T-cell (primary cell): ENCODE measurements around the gene C14orf39. TPM values are rescaled to one million over a fixed set of nuclear protein-coding genes. Genes with fewer than 3 reads are reported as not detected.
"Not testable (repeated sequence)": the region's sequence is repeated elsewhere in the genome, so short reads cannot be mapped to it uniquely, and the experiment has no call there.

Source experiments
- ATAC-seq, 4 experiments: fragments of 200-7000 bp in 3 of 4; fragments of 150-1000 bp in 1 of 4; cut with Tn5 transposase; replicated peaks in 1 of 4; 1 replicate in 3 of 4; 2 replicates in 1 of 4; pipeline ENCODE4 v1.10.0; 2021; ENCODE audit warnings: moderate library complexity in 3 of 4, mild to moderate bottlenecking in 2 of 4, moderate number of reproducible peaks in 1 of 4
- CTCF ChIA-PET, 2 donors: fragments of 300-600 bp; sonication (Branson Sonifier 250); formaldehyde crosslinking; loops; one replicate each; lab custom pipeline; 2022; ENCODE audit warnings: antibody characterized with exemption in 2 of 2; lab: Charles Lee
- POLR2A ChIA-PET, 2 donors: fragments of 300-600 bp; sonication (Branson Sonifier 250); formaldehyde crosslinking; loops; one replicate each; lab custom pipeline; 2022; ENCODE audit warnings: antibody characterized with exemption in 2 of 2; lab: Charles Lee
- DNase-seq, 35 experiments: peaks; one replicate each; pipeline versions ENCODE4 v3.0.0 to v3.0.0-alpha.2; 2013 to 2023
- H3K27ac ChIP-seq: one replicate; pipeline ENCODE4 v1.5.1; 2013; ENCODE audit warnings: low read length
- H3K27me3 ChIP-seq, 2 experiments: replicated peaks in 1 of 2; 1 replicate in 1 of 2; 2 replicates in 1 of 2; pipeline versions ENCODE4 v1.6.1 to v1.7.0; 2013; ENCODE audit warnings: low read length in 1 of 2, mixed read lengths in 1 of 2; ENCODE audit not compliant: control insufficient read depth in 2 of 2, insufficient read depth in 2 of 2; ENCODE audit errors: extremely low read depth in 1 of 2
- H3K36me3 ChIP-seq, 2 donors: 1 replicate in 1 of 2; 2 replicates in 1 of 2; pipeline versions ENCODE4 v1.6.1 to v1.7.0; 2013; ENCODE audit warnings: low read length in 1 of 2; ENCODE audit not compliant: control insufficient read depth in 2 of 2, insufficient read depth in 1 of 2; ENCODE audit errors: extremely low read depth in 1 of 2
- H3K4me1 ChIP-seq, 2 experiments: 1 replicate in 1 of 2; 2 replicates in 1 of 2; pipeline versions ENCODE4 v1.6.1 to v1.7.0; 2013; ENCODE audit warnings: low read length in 2 of 2, mixed read lengths in 1 of 2; ENCODE audit not compliant: insufficient read depth in 2 of 2, control insufficient read depth in 1 of 2; ENCODE audit errors: extremely low read depth in 1 of 2
- H3K4me3 ChIP-seq, 2 donors: 1 replicate in 1 of 2; 2 replicates in 1 of 2; pipeline versions ENCODE4 v1.5.1 to v1.7.0; 2013; ENCODE audit warnings: mild to moderate bottlenecking in 2 of 2, low read length in 1 of 2, moderate library complexity in 1 of 2; ENCODE audit not compliant: control insufficient read depth in 1 of 2; ENCODE audit errors: extremely low read depth in 1 of 2
- H3K9me3 ChIP-seq: 2 replicates; pipeline ENCODE4 v1.7.0; 2013
- H3K27ac Mint-ChIP-seq, 2 donors: one replicate each; pipeline ENCODE4 v1.8.0; 2020 to 2021; ENCODE audit warnings: mild to moderate bottlenecking in 2 of 2, mixed read lengths in 2 of 2
- H3K27me3 Mint-ChIP-seq, 2 donors: one replicate each; pipeline ENCODE4 v1.8.0; 2021 to 2022; ENCODE audit warnings: mixed read lengths in 2 of 2
- H3K36me3 Mint-ChIP-seq: one replicate; pipeline ENCODE4 v1.8.0; 2021; ENCODE audit warnings: mixed read lengths
- H3K4me1 Mint-ChIP-seq, 3 donors: one replicate each; pipeline ENCODE4 v1.8.0; 2020 to 2022; ENCODE audit warnings: mixed read lengths in 3 of 3, mild to moderate bottlenecking in 1 of 3
- H3K4me3 Mint-ChIP-seq, 3 donors: one replicate each; pipeline ENCODE4 v1.8.0; 2020 to 2022; ENCODE audit warnings: mild to moderate bottlenecking in 3 of 3, mixed read lengths in 3 of 3, moderate library complexity in 3 of 3
- H3K9me3 Mint-ChIP-seq, 3 donors: one replicate each; pipeline ENCODE4 v1.8.0; 2020 to 2022; ENCODE audit warnings: mixed read lengths in 3 of 3
- WGBS: methylation state at CpG from one replicate; pipeline ENCODE4 v1.1.5; 2013; ENCODE audit warnings: missing lambda C conversion rate; ENCODE audit not compliant: insufficient coverage; 5-methylcytosine and 5-hydroxymethylcytosine counted together
- total RNA-seq, 35 experiments: library from RNA in 6 of 35; stranded (reverse) in 6 of 35; fragments of 120-200 nt in 1 of 35; gene quantifications; one replicate each; pipeline versions ENCODE4 v1.2.1 to v1.2.4 and lab custom pipeline; 2013 to 2026

C14orf39 gene
- total RNA-seq, 5 donors from 2014 or later (not counting 1 experiment from before 2014, with no cell fraction given), result not detected

DNA sequence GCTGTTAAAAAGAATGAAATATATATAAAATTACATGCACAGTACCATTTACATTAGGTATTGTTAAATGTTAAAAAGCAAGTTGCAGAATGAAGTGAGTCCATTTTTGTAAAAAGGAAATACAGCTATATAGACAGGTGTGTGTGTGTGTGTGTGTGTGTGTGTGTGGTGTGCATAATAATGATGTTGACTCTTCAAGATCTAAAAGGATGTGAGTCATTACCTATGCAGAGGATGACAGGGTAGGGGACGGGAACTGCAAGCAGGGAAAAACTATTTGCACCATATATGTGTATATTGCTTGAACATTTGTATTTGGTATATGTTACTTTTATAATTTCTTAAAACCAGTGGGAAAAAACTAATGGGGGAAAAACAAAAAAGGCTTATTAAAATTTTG is 3.1 kb downstream of the C14orf39 start:
- H3K36me3 Mint-ChIP-seq, result no peaks in the 10 kb centered on the region
- Histone ChIP-seq H3K4me1 (peaks cover 0 to 11% of the 10 kb centered on the region in 2 experiments), H3K27me3 (peaks cover 12 to 15% of the 10 kb centered on the region in 2 experiments), H3K9me3 (no peaks in the 10 kb centered on the region), H3K27ac (no peak overlapping the region), H3K36me3 (no peaks in the 10 kb centered on the region), H3K4me3 (no peak overlapping the region)
- CTCF ChIA-PET, result no interaction called here
- DNase-seq (no peak), ATAC-seq (no peak)
- peaks cover 13 to 35% of the 10 kb centered on the region in 2 donors for H3K27me3 Mint-ChIP-seq
- peaks cover 0 to 5% (median 2%) of the 10 kb centered on the region in 3 donors for H3K4me1 Mint-ChIP-seq
- H3K27ac Mint-ChIP-seq, result no peak overlapping the region
- no CpG with 5 or more reads among the region's 1 CpG for WGBS
- H3K9me3 Mint-ChIP-seq, result peaks cover 0 to 15% (median 10%) of the 10 kb centered on the region in 3 donors
- H3K4me3 Mint-ChIP-seq, result no peak overlapping the region
- POLR2A ChIA-PET, result no interaction called here

DNA sequence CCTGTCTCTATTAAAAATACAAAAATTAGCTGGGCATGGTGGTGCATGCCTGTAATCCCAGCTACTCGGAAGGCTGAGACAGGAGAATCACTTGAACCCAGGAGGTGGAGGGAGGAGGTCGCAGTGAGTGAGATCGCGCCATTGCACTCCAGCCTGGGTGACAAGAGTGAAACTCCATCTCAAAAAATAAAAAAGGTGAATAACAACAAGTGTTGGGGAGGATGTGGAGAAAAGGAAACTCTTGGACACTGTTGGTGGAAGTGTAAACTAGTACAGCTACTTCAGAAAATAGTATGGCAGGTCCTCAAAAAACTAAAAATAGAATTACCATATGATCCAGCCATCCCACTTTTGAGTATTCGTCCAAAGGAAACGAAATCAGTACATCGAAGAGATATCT is 5.6 kb downstream of the C14orf39 start:
- H3K4me3 Mint-ChIP-seq, H3K4me3 ChIP-seq, DNase-seq, H3K36me3 ChIP-seq, ATAC-seq, H3K27ac Mint-ChIP-seq, H3K36me3 Mint-ChIP-seq, H3K4me1 Mint-ChIP-seq, H3K27me3 ChIP-seq, H3K27ac ChIP-seq, CTCF ChIA-PET, H3K4me1 ChIP-seq, H3K9me3 ChIP-seq: not testable (repeated sequence)
- Mint-ChIP-seq H3K9me3 (peaks cover 0 to 15% (median 10%) of the 10 kb centered on the region in 3 donors), H3K27me3 (peaks cover 12 to 28% of the 10 kb centered on the region in 2 donors)
- WGBS, result no CpG with 5 or more reads among the region's 7 CpGs
- POLR2A ChIA-PET, result interaction anchor here (0.6 kb wide), 2 partner anchors 10 to 1743 kb away, joined by 3 to 5 read pairs; no protein-coding TSS in a partner anchor

DNA sequence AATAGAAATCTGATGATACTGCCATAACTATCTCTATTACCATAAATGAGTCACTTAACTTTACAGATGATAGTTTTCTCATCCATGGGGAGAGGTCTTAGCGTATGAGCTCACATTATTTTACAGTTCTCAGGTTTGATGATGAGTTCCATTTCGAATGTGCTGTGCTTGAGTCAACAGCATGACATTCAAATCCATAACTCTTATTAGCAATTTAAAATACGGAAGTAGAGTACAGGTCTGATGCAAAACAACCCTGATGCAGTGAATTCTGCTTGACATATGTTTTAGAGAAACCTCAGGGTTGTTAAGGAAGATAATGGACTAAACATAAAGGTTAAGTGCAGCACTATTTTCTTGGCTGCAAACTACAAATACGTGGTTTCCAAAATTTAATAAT is 30.0 kb downstream of the C14orf39 start:
- H3K36me3 Mint-ChIP-seq, result no peaks in the 10 kb centered on the region
- no peak overlapping the region for H3K4me3 Mint-ChIP-seq
- no peak for ATAC-seq
- Histone ChIP-seq H3K27me3 (no peaks in the 10 kb centered on the region), H3K4me3 (no peak overlapping the region), H3K4me1 (no peaks in the 10 kb centered on the region), H3K27ac (no peak overlapping the region), H3K36me3 (no peaks in the 10 kb centered on the region), H3K9me3 (no peaks in the 10 kb centered on the region)
- no peaks in the 10 kb centered on the region for H3K9me3 Mint-ChIP-seq
- no peak overlapping the region for H3K27ac Mint-ChIP-seq
- peaks cover 2 to 5% of the 10 kb centered on the region in 2 donors for H3K27me3 Mint-ChIP-seq
- CTCF ChIA-PET, result no interaction called here
- H3K4me1 Mint-ChIP-seq, result no peaks in the 10 kb centered on the region
- no CpG with 5 or more reads among the region's 4 CpGs for WGBS
- POLR2A ChIA-PET, result no interaction called here
- DNase-seq, result no peak

DNA sequence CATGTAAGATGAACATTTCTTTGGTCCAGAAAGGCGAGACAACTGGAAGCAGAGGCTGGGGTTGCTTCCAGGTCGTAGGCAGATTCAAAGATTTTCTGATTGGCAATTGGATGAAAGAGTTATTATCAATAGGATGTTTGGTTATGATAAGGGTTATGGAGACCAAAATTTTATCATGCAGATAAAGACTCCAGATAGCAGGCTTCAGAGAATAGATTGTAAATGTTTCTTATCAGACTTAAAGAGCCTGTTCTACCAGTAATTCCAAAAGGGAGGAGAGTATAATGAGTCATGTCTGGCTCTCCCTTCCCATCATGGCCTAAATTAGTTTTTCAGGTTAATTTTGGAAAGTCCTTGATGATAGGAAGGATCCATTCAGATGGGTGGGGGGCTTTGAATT is 55.6 kb downstream of the C14orf39 start:
- POLR2A ChIA-PET, result no interaction called here
- no peak overlapping the region for H3K27ac Mint-ChIP-seq
- Histone ChIP-seq H3K4me1 (no peaks in the 10 kb centered on the region), H3K36me3 (no peaks in the 10 kb centered on the region), H3K4me3 (no peak overlapping the region), H3K9me3 (no peaks in the 10 kb centered on the region), H3K27ac (no peak overlapping the region), H3K27me3 (no peaks in the 10 kb centered on the region)
- H3K9me3 Mint-ChIP-seq, result peaks cover 7 to 11% (median 7%) of the 10 kb centered on the region in 3 donors
- H3K36me3 Mint-ChIP-seq, result no peaks in the 10 kb centered on the region
- WGBS, result no CpG with 5 or more reads among the region's 2 CpGs
- DNase-seq (no peak), ATAC-seq (no peak)
- no peak overlapping the region for H3K4me3 Mint-ChIP-seq
- H3K27me3 Mint-ChIP-seq, result peaks cover 2 to 4% of the 10 kb centered on the region in 2 donors
- H3K4me1 Mint-ChIP-seq, result no peaks in the 10 kb centered on the region
- CTCF ChIA-PET, result no interaction called here

DNA sequence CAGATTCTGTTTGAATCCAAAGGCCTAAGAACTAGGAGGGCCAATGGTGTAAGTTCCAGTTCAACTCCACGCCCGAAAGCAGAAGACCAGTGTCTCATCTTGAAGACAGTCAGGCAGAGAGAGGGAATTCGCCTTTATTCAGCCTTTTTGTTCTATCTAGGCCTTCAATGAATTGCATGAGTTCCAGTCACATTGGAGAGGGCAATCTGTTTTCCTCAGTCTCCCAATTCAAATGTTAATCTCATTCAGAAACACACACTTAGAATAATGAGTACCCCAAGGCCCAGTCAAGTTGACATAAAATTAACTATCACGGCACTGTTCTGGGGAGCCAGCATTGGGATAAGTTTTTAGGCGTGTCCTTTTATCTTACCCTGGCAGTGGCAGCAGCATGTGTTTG is 65.8 kb downstream of the C14orf39 start:
- no peak overlapping the region for H3K4me3 Mint-ChIP-seq
- no peaks in the 10 kb centered on the region for H3K4me1 ChIP-seq
- no peak for ATAC-seq
- no peaks in the 10 kb centered on the region for H3K4me1 Mint-ChIP-seq
- no peaks in the 10 kb centered on the region for H3K9me3 ChIP-seq
- no peaks in the 10 kb centered on the region for H3K9me3 Mint-ChIP-seq
- no peak overlapping the region for H3K27ac Mint-ChIP-seq
- H3K27me3 Mint-ChIP-seq, result peaks cover 0 to 3% of the 10 kb centered on the region in 2 donors
- CTCF ChIA-PET, result no interaction called here
- POLR2A ChIA-PET, result no interaction called here
- H3K27me3 ChIP-seq, result no peaks in the 10 kb centered on the region
- H3K36me3 Mint-ChIP-seq, result no peaks in the 10 kb centered on the region
- no peaks in the 10 kb centered on the region for H3K36me3 ChIP-seq
- DNase-seq, result no peak
- no CpG with 5 or more reads among the region's 5 CpGs for whole genome bisulfite sequencing
- no peak overlapping the region for H3K4me3 ChIP-seq
- H3K27ac ChIP-seq, result no peak overlapping the region

DNA sequence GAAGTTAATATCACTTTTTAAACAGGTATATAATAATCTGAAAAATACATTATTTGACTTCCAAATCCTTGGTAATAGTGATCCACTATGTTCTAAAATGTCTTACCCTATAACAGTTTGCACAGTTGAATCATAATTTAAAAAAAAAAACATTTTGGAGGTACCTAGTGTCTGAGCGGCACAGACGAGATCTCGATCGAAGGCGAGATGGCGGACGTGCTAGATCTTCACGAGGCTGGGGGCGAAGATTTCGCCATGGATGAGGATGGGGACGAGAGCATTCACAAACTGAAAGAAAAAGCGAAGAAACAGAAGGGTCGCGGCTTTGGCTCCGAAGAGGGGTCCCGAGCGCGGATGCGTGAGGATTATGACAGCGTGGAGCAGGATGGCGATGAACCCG is 88.3 kb downstream of the C14orf39 start:
- 92% methylated on average over 15 of the region's 22 CpGs for WGBS
- POLR2A ChIA-PET, DNase-seq, H3K36me3 ChIP-seq, H3K4me3 Mint-ChIP-seq, H3K4me3 ChIP-seq, H3K27me3 ChIP-seq, H3K4me1 ChIP-seq, H3K27ac ChIP-seq, H3K27me3 Mint-ChIP-seq, H3K9me3 ChIP-seq, CTCF ChIA-PET, H3K4me1 Mint-ChIP-seq, H3K27ac Mint-ChIP-seq, H3K36me3 Mint-ChIP-seq: not testable (repeated sequence)
- H3K9me3 Mint-ChIP-seq, result peaks cover 0 to 14% (median 0%) of the 10 kb centered on the region in 3 donors
- ATAC-seq, result peak in 3 of 4 experiments; percentile 71 to 89 (median 71)
